ENCODE results near the gene ITFG2.

GRCh38 chr12:2842948-2843347, 30.5 kb downstream of the ITFG2 start:
- TF ChIP-seq CTCF (IDR thresholded peaks at IDR 0.05) (no peak), POLR2A (IDR thresholded peaks at IDR 0.05) (no peak)

All from thyroid gland (tissue), 4 donors.